HG02642 (cell line): Measurements from ENCODE around the gene ZNF683.

ENCODE experiments used
- ATAC-seq: cut with Tn5 transposase; IDR thresholded peaks from one replicate; pipeline ENCODE4 v1.9.1; 2021; ENCODE audit warnings: mild to moderate bottlenecking; ENCODE audit not compliant: unreplicated experiment, poor library complexity

ZNF683 gene

GRCh38 chr1:26359981-26360806 lies 12.4 kb downstream of the ZNF683 start:
- no peak for ATAC-seq

- no peak for ATAC-seq
Measured at GRCh38 chr1:26358411-26359384, 13.9 kb downstream of the ZNF683 start.

GRCh38 chr1:26357121-26357602 lies 15.4 kb downstream of the ZNF683 start:
- ATAC-seq, result no peak

- no peak for ATAC-seq
Measured at GRCh38 chr1:26356106-26356505, 16.4 kb downstream of the ZNF683 start.

- no peak for ATAC-seq
Measured at GRCh38 chr1:26354972-26355371, 17.6 kb downstream of the ZNF683 start.

- ATAC-seq, result no peak
Measured at GRCh38 chr1:26353976-26354820, 18.4 kb downstream of the ZNF683 start, which contains the start of gene CRYBG2. TSS of gene CRYBG2 (minus strand) at chr1:26354130. CDS start at chr1:26346657, 7,473 bp downstream.

- ATAC-seq, result no peak
Measured at GRCh38 chr1:26353210-26353859, 19.2 kb downstream of the ZNF683 start.

GRCh38 chr1:26352338-26352679 lies 20.2 kb downstream of the ZNF683 start:
- no peak for ATAC-seq

GRCh38 chr1:26351590-26352337 lies 20.8 kb downstream of the ZNF683 start:
- no peak for ATAC-seq

GRCh38 chr1:26350701-26351589 lies 21.6 kb downstream of the ZNF683 start:
- ATAC-seq, result no peak

GRCh38 chr1:26350343-26350700 lies 22.2 kb downstream of the ZNF683 start:
- no peak for ATAC-seq

GRCh38 chr1:26349877-26350244 lies 22.7 kb downstream of the ZNF683 start:
- ATAC-seq, result no peak

GRCh38 chr1:26349188-26349876 lies 23.2 kb downstream of the ZNF683 start:
- no peak for ATAC-seq

- no peak for ATAC-seq
Measured at GRCh38 chr1:26346274-26347033, 26.1 kb downstream of the ZNF683 start.

GRCh38 chr1:26345718-26346117 lies 26.8 kb downstream of the ZNF683 start:
- no peak for ATAC-seq

- ATAC-seq, result no peak
Measured at GRCh38 chr1:26344147-26344920, 28.2 kb downstream of the ZNF683 start.
